BLaER1 treated with 17β-estradiol and CSF1 and Interleukin-3, amounts not matched to agents 10 nM and 100 nM (cell line): ENCODE data around the gene LKAAEAR1.
A peak's percentile ranks its signal among the peaks of the same experiment; 100 is the strongest.

Source experiments
- H3K27ac ChIP-seq, 11 experiments: shearing (Covaris generic); formaldehyde crosslinking; 2 replicates each; pipeline ENCODE4 v1.8.1; 2022
- H3K27me3 ChIP-seq, 11 experiments: shearing (Covaris generic); formaldehyde crosslinking; 2 replicates each; pipeline ENCODE4 v1.8.1; 2022
- H3K36me3 ChIP-seq, 11 experiments: shearing (Covaris generic); formaldehyde crosslinking; 2 replicates each; pipeline ENCODE4 v1.8.1; 2022
- H3K4me1 ChIP-seq, 10 experiments: shearing (Covaris generic); formaldehyde crosslinking; 2 replicates each; pipeline ENCODE4 v1.8.1; 2022
- H3K4me2 ChIP-seq, 11 experiments: shearing (Covaris generic); formaldehyde crosslinking; 2 replicates each; pipeline ENCODE4 v1.8.1; 2022
- H3K4me3 ChIP-seq, 10 experiments: shearing (Covaris generic); formaldehyde crosslinking; 2 replicates each; pipeline ENCODE4 v1.8.1; 2022
- H3K9ac ChIP-seq, 11 experiments: shearing (Covaris generic); formaldehyde crosslinking; 2 replicates each; pipeline ENCODE4 v1.8.1; 2022
- H3K9me3 ChIP-seq, 11 experiments: shearing (Covaris generic); formaldehyde crosslinking; replicated peaks in 1 of 11; 2 replicates each; pipeline ENCODE4 v1.8.1; 2022
- H4K20me1 ChIP-seq, 11 experiments: shearing (Covaris generic); formaldehyde crosslinking; 2 replicates each; pipeline ENCODE4 v1.8.1; 2022
- Cebpa-rat ChIP-seq, 11 experiments: shearing (Covaris generic); IDR thresholded peaks; 2 replicates each; pipeline ENCODE4 v1.8.1; 2022

LKAAEAR1 gene

GRCh38 chr20:64037199-64037497, 47.0 kb downstream of the LKAAEAR1 start:
- peaks cover 45 to 57% (median 52%) of the 10 kb centered on the region in 11 experiments for H3K27me3 ChIP-seq
- peaks cover 47 to 74% (median 69%) of the 10 kb centered on the region in 10 experiments for H3K4me1 ChIP-seq
- H3K4me3 ChIP-seq, result no peak overlapping the region

GRCh38 chr20:64036346-64037198, 47.6 kb downstream of the LKAAEAR1 start:
- Histone ChIP-seq H3K36me3 (peaks cover 16 to 44% (median 36%) of the 10 kb centered on the region in 11 experiments), H3K4me3 (no peak overlapping the region; a peak in 1 of 20 replicates), H3K9ac (peak overlapping the region in 5 of 11 experiments; percentile 12 to 43 (median 39); a peak in 7 of 22 replicates), H3K9me3 (no peaks in the 10 kb centered on the region), H3K4me2 (peak overlapping the region; percentile 19 to 100 (median 99); a peak in 21 of 22 replicates), H3K27me3 (peaks cover 39 to 52% (median 46%) of the 10 kb centered on the region in 11 experiments), H3K4me1 (peaks cover 42 to 68% (median 64%) of the 10 kb centered on the region in 10 experiments), H3K27ac (peak overlapping the region in 4 of 11 experiments; percentile 20 to 56 (median 38); a peak in 6 of 22 replicates), H4K20me1 (peaks cover 0 to 70% (median 42%) of the 10 kb centered on the region in 11 experiments; a peak in 20 of 22 replicates)
- no peak for TF ChIP-seq Cebpa-rat (IDR thresholded peaks at IDR 0.05)

More at GRCh38 chr20:64037199-64037497, 47.0 kb downstream of the LKAAEAR1 start:
- Histone ChIP-seq H4K20me1 (peaks cover 0 to 65% (median 37%) of the 10 kb centered on the region in 11 experiments; a peak in 20 of 22 replicates), H3K9ac (peak overlapping the region in 2 of 11 experiments; percentile 39 to 41; a peak in 3 of 22 replicates), H3K9me3 (no peaks in the 10 kb centered on the region), H3K36me3 (peaks cover 11 to 38% (median 30%) of the 10 kb centered on the region in 11 experiments), H3K27ac (peak overlapping the region in 4 of 11 experiments; percentile 20 to 56 (median 38); a peak in 4 of 22 replicates), H3K4me2 (peak overlapping the region in 9 of 11 experiments; percentile 70 to 100 (median 99); a peak in 18 of 22 replicates)
- TF ChIP-seq Cebpa-rat (IDR thresholded peaks at IDR 0.05), result no peak

- Histone ChIP-seq H3K36me3 (peaks cover 23 to 50% (median 41%) of the 10 kb centered on the region in 11 experiments), H3K4me2 (peak within 1 kb of the TSS; percentile 19 to 100 (median 99); a peak in 21 of 22 replicates), H3K9me3 (no peaks in the 10 kb centered on the region), H4K20me1 (peaks cover 0 to 75% (median 43%) of the 10 kb centered on the region in 11 experiments; a peak in 20 of 22 replicates), H3K27me3 (peaks cover 33 to 45% (median 40%) of the 10 kb centered on the region in 11 experiments), H3K4me3 (no peak within 1 kb of the TSS; a peak in 1 of 20 replicates), H3K9ac (peak within 1 kb of the TSS in 5 of 11 experiments; percentile 12 to 43 (median 39); a peak in 8 of 22 replicates), H3K4me1 (peaks cover 35 to 62% (median 57%) of the 10 kb centered on the region in 10 experiments), H3K27ac (peak within 1 kb of the TSS in 4 of 11 experiments; percentile 20 to 56 (median 38); a peak in 6 of 22 replicates)
- TF ChIP-seq Cebpa-rat (IDR thresholded peaks at IDR 0.05), result no peak
Measured at GRCh38 chr20:64035933-64036345, 48.3 kb downstream of the LKAAEAR1 start, which contains the start of gene C20orf204. TSS of gene C20orf204 (plus strand) at chr20:64036182. CDS start at chr20:64036324, 142 bp downstream.

GRCh38 chr20:64035066-64035932, 48.9 kb downstream of the LKAAEAR1 start:
- Histone ChIP-seq H3K9me3 (no peaks in the 10 kb centered on the region), H3K36me3 (peaks cover 29 to 57% (median 47%) of the 10 kb centered on the region in 11 experiments), H4K20me1 (peaks cover 0 to 80% (median 47%) of the 10 kb centered on the region in 11 experiments; a peak in 20 of 22 replicates), H3K4me1 (peaks cover 29 to 55% (median 51%) of the 10 kb centered on the region in 10 experiments), H3K4me2 (peak overlapping the region in 10 of 11 experiments; percentile 38 to 100 (median 99); a peak in 19 of 22 replicates), H3K27ac (no peak overlapping the region; a peak in 1 of 22 replicates), H3K4me3 (no peak overlapping the region), H3K27me3 (peaks cover 26 to 39% (median 34%) of the 10 kb centered on the region in 11 experiments), H3K9ac (peak overlapping the region in 2 of 11 experiments; percentile 19 to 29; a peak in 3 of 22 replicates)
- no peak for TF ChIP-seq Cebpa-rat (IDR thresholded peaks at IDR 0.05)

- peaks cover 17 to 43% (median 38%) of the 10 kb centered on the region in 10 experiments for H3K4me1 ChIP-seq
- H3K4me2 ChIP-seq, result no peak overlapping the region
- H3K9ac ChIP-seq, result no peak overlapping the region
- TF ChIP-seq Cebpa-rat (IDR thresholded peaks at IDR 0.05), result no peak
- peaks cover 0 to 92% (median 50%) of the 10 kb centered on the region in 11 experiments; a peak in 20 of 22 replicates for H4K20me1 ChIP-seq
- no peak overlapping the region for H3K4me3 ChIP-seq
- peaks cover 42 to 69% (median 60%) of the 10 kb centered on the region in 11 experiments for H3K36me3 ChIP-seq
- H3K27me3 ChIP-seq, result peaks cover 14 to 29% (median 22%) of the 10 kb centered on the region in 11 experiments; a peak in 20 of 22 replicates
- H3K27ac ChIP-seq, result no peak overlapping the region
- no peaks in the 10 kb centered on the region for H3K9me3 ChIP-seq
Measured at GRCh38 chr20:64033981-64034493, 50.2 kb downstream of the LKAAEAR1 start.
